ENCODE data around the gene MTR. TPM values are rescaled to one million over a fixed set of nuclear protein-coding genes. Genes with fewer than 3 reads are reported as not detected.

Gene MTR
- total RNA-seq, 6 experiments from 2014 or later: 34.0 to 39.2 (median 36.0) TPM

- no peak for DNase-seq
- Mint-ChIP-seq H3K4me1 (ENCODE audit: low read depth) (peaks cover 14% of the 10 kb centered on the region), H3K4me3 (no peak overlapping the region), H3K27ac (peak overlapping the region; percentile 22; the same call in 1 of the 2 replicates), H3K36me3 (ENCODE audit: low read depth) (peaks cover 46% of the 10 kb centered on the region), H3K9me3 (no peaks in the 10 kb centered on the region), H3K27me3 (ENCODE audit: insufficient read depth) (no peaks in the 10 kb centered on the region)
- TF ChIP-seq CTCF (IDR thresholded peaks at IDR 0.05): no peak
Measured at GRCh38 chr1:236862219-236862591, 67.1 kb downstream of the MTR start.

- Mint-ChIP-seq H3K4me1 (ENCODE audit: low read depth) (peaks cover 14% of the 10 kb centered on the region), H3K27me3 (ENCODE audit: insufficient read depth) (no peaks in the 10 kb centered on the region), H3K27ac (no peak overlapping the region), H3K36me3 (ENCODE audit: low read depth) (peaks cover 41% of the 10 kb centered on the region), H3K4me3 (no peak overlapping the region), H3K9me3 (no peaks in the 10 kb centered on the region)
- no peak for DNase-seq
- no peak for TF ChIP-seq CTCF (IDR thresholded peaks at IDR 0.05)
Measured at GRCh38 chr1:236862615-236863211, 67.6 kb downstream of the MTR start.

GRCh38 chr1:236864211-236864610, 69.1 kb downstream of the MTR start:
- no peak for DNase-seq
- Mint-ChIP-seq H3K4me1 (ENCODE audit: low read depth) (peaks cover 14% of the 10 kb centered on the region), H3K27ac (no peak overlapping the region), H3K4me3 (no peak overlapping the region), H3K27me3 (ENCODE audit: insufficient read depth) (no peaks in the 10 kb centered on the region), H3K9me3 (no peaks in the 10 kb centered on the region), H3K36me3 (ENCODE audit: low read depth) (peaks cover 31% of the 10 kb centered on the region)
- TF ChIP-seq CTCF (IDR thresholded peaks at IDR 0.05): no peak

GRCh38 chr1:236864996-236865817, 70.1 kb downstream of the MTR start:
- no peaks in the 10 kb centered on the region for H3K27me3 Mint-ChIP-seq (ENCODE audit: insufficient read depth)
- peaks cover 14% of the 10 kb centered on the region for H3K4me1 Mint-ChIP-seq (ENCODE audit: low read depth)
- DNase-seq: no peak
- TF ChIP-seq CTCF (IDR thresholded peaks at IDR 0.05): no peak
- peaks cover 26% of the 10 kb centered on the region for H3K36me3 Mint-ChIP-seq (ENCODE audit: low read depth)
- H3K4me3 Mint-ChIP-seq: no peak overlapping the region
- H3K9me3 Mint-ChIP-seq: no peaks in the 10 kb centered on the region
- H3K27ac Mint-ChIP-seq: no peak overlapping the region

GRCh38 chr1:236865818-236866155, 70.7 kb downstream of the MTR start:
- H3K27me3 Mint-ChIP-seq (ENCODE audit: insufficient read depth): no peaks in the 10 kb centered on the region
- H3K36me3 Mint-ChIP-seq (ENCODE audit: low read depth): peaks cover 26% of the 10 kb centered on the region
- H3K9me3 Mint-ChIP-seq: no peaks in the 10 kb centered on the region
- no peak overlapping the region for H3K4me3 Mint-ChIP-seq
- H3K4me1 Mint-ChIP-seq (ENCODE audit: low read depth): peaks cover 14% of the 10 kb centered on the region
- no peak overlapping the region for H3K27ac Mint-ChIP-seq
- TF ChIP-seq CTCF (IDR thresholded peaks at IDR 0.05): no peak
- no peak for DNase-seq
